GM10248 (cell line): Measurements from ENCODE around the gene NELL1.

Source experiments
- CTCF ChIA-PET: fragments of 300-600 bp; sonication (Branson Sonifier 250); formaldehyde crosslinking; extraction: SDS; loops from one replicate; lab custom pipeline; 2021; ENCODE audit warnings: antibody characterized with exemption; lab: Yijun Ruan, JAX
- POLR2A ChIA-PET: fragments of 350-650 bp; sonication (Branson Sonifier 250); formaldehyde crosslinking; extraction: SDS; loops from one replicate; lab custom pipeline; 2020; ENCODE audit warnings: antibody characterized with exemption; lab: Yijun Ruan, JAX
- DNase-seq: peaks from one replicate; pipeline ENCODE4 v3.0.0; 2012; ENCODE audit errors: extremely low spot score
- TF ChIP-seq, protein P1 (sequence below): IDR thresholded peaks from 2 replicates; pipeline ENCODE4 v1.5.1; 2012; ENCODE audit warnings: mild to moderate bottlenecking, low read depth; ENCODE audit errors: extremely low read depth, missing control alignments, control extremely low read depth

NELL1 gene

DNA sequence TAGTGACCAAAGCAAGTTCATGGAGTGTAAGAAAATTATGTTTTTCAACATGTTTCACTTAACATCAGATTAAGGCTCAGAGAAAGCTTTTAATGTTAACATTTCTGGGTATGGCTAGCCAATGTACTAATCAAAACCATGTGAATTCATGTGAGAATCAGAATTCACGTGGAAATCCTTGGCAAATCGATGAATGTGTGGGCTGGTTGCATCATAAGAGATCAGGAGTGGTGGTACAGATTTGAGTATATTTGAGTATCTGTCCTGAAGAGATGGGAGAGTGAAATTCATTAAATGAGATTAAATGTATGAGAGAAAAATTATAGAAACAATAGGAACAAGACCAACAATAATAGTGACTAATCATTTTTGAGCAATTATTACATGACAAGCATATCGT lies 884.9 kb downstream of the NELL1 start:
- no peak for DNase-seq
- TF ChIP-seq, protein P1, sequence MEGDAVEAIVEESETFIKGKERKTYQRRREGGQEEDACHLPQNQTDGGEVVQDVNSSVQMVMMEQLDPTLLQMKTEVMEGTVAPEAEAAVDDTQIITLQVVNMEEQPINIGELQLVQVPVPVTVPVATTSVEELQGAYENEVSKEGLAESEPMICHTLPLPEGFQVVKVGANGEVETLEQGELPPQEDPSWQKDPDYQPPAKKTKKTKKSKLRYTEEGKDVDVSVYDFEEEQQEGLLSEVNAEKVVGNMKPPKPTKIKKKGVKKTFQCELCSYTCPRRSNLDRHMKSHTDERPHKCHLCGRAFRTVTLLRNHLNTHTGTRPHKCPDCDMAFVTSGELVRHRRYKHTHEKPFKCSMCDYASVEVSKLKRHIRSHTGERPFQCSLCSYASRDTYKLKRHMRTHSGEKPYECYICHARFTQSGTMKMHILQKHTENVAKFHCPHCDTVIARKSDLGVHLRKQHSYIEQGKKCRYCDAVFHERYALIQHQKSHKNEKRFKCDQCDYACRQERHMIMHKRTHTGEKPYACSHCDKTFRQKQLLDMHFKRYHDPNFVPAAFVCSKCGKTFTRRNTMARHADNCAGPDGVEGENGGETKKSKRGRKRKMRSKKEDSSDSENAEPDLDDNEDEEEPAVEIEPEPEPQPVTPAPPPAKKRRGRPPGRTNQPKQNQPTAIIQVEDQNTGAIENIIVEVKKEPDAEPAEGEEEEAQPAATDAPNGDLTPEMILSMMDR, result no peak
- ChIA-PET CTCF (no interaction called here), POLR2A (no interaction called here)

DNA sequence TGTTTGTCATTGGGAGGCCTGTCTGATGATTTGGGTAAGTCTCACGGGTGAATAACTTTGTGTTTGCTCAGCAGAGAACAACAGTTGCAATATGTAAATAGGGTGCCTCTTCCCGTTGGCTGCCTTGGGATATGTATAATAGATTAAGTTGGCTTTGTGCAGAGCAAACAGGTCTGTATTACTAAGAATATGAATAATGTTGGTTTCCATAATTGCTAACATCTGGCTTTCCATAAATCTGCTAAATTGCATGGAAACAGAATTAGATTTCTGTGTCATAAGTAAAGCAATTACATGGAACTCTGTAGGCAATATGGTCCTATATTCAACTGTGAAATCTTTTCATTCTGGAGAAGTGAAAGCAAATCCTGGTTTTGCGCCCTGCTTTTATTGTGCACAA lies 887.5 kb downstream of the NELL1 start:
- CTCF ChIA-PET, result interaction anchor here (1.0 to 1.9 kb wide), 2 partner anchors 11 to 13 kb away, joined by 3 to 8 read pairs; no protein-coding TSS in a partner anchor
- no peak for DNase-seq
- TF ChIP-seq, protein P1, result no peak
- POLR2A ChIA-PET, result no interaction called here

DNA sequence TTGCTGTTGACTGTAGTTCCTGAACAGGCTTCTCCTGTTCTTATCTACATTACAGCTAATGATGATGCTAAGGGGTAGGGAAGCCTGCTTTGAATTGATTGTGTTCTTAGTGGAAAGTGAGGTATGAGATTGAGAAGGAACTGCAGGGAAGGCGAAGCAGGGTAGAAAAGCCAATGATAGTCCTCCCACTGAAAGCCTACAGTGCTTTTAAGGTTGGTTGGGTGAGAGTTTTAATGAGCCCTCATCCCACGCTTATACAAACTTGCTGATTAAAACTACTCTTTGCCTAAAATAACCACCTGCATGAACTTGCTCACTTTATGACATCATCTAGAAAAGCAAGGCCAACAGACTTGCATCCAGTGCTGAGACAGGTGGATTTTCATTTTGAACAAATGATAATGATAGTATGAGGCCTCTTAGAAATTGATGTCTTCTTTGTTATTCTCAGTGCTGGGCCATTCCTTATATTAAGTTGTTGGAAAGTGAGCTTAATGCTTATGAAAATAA lies 891.1 kb downstream of the NELL1 start:
- CTCF ChIA-PET, result interaction anchor here (1.1 kb wide), 1 partner anchor 21 kb away, joined by 3 read pairs; no protein-coding TSS in a partner anchor
- POLR2A ChIA-PET, result no interaction called here
- no peak for DNase-seq
- TF ChIP-seq, protein P1, result no peak

DNA sequence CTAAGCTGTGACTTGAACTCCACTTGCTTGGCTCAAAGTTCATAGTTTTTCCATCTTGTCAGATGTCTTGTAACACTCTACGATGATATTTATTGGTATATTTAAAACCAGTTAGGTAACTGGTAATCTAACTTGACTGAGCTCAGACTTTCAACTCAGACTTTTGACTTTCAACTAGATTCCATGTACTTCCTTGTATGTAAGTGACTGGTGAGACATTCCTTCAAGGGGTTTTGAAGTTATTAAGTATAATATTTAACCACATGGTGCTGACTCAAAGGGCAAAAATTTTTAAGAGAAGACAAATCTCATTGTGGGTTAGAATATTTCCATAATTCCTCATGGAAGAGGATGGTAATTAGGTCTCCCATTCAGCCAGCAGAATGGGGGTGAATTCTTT lies 892.2 kb downstream of the NELL1 start:
- ChIA-PET CTCF (interaction anchor here (1.1 to 1.3 kb wide), 2 partner anchors 10 to 22 kb away, joined by 3 read pairs; no protein-coding TSS in a partner anchor), POLR2A (no interaction called here)
- DNase-seq, result no peak

DNA sequence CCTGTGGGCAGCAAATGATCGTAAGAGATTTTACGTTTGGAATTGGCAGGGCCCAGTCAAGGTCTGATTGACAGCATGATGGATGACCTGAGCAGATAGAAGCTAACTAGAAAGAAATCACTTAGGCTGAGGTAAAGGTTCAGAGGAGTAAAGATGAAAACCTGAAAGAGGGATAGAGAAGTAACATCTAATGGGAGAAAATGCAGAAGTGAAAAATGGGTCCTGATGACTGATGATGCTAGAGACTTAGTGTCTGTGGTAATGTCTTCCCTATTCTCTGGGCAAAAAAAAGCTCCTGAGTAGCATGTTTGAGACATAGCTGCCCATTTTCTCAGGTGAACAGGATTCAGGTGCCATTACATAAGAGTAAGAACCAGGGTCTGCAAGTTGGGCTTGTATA lies 894.7 kb downstream of the NELL1 start:
- TF ChIP-seq, protein P1, result no peak
- POLR2A ChIA-PET, result no interaction called here
- no peak for DNase-seq
- CTCF ChIA-PET, result interaction anchor here (1.6 kb wide), 1 partner anchor 9 kb away, joined by 4 read pairs; no protein-coding TSS in a partner anchor

More for the DNA sequence above, 892.2 kb downstream of the NELL1 start:
- TF ChIP-seq, protein P1, result no peak

DNA sequence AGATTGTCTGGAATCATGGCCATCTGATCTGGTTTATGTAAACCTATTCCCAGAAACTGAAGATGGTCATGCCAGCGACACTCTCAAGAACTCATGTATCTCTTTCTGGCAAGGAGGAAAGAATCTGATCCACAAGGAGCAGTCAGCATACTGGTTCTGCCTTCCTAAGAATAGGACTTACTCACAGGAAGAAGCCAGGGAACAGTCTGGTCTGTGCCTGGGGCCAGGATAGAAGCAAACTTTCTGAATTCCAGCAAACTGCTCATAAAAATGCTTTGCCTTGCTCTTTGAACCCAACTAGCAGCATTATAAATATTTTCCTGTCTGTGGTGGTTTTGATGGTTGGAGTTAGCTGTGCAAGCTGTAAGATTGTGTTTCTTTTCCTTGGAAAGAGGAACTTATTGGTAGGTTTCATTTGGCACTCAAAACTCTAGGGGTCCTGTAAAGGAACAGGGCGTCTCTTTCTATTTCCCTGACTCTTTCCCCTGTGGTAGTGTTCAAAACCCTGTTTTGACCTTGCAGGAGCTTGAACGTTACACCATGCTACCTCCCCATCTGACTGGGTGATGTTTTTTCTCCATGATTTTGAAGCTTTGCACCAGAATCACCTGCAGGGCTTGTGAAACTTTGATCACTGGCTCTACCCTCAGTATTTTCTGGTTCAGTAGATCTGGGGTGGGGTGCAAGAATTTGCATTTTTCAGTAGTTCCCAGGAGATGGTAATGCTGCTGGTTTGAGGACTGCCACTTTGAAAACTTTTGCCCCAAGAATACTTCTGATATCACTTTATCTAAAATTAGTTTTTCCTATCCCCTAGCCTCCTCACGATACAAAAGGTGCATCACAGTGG lies 895.7 kb downstream of the NELL1 start:
- TF ChIP-seq, protein P1, result no peak
- ChIA-PET CTCF (interaction anchor here (1.6 kb wide), 1 partner anchor 10 kb away, joined by 4 read pairs; no protein-coding TSS in a partner anchor), POLR2A (no interaction called here)
- DNase-seq, result no peak
